K562 (cell line): ENCODE measurements around the gene TRANK1. TPM values are rescaled to one million over a fixed set of nuclear protein-coding genes. Genes with fewer than 3 reads are reported as not detected.

Source experiments
- AFF4 ChIP-seq: sonication (generic); formaldehyde crosslinking; IDR thresholded peaks from 2 replicates; pipeline ENCODE4 v1.8.0; 2023; ENCODE audit warnings: mild to moderate bottlenecking, missing genetic modification reagents
- CBFB ChIP-seq: sonication (generic); formaldehyde crosslinking; IDR thresholded peaks from 2 replicates; pipeline ENCODE4 v1.4.0; 2020; ENCODE audit warnings: mild to moderate bottlenecking, missing genetic modification reagents
- FOXK2 ChIP-seq, 2 experiments: fragments of 450-650 bp; IDR thresholded peaks in 1 of 2; conservative IDR thresholded peaks in 1 of 2; 2 replicates each; pipeline ENCODE4 v1.6.1; 2016; ENCODE audit warnings: low read depth in 2 of 2, mild to moderate bottlenecking in 1 of 2
- GABPB1 ChIP-seq: sonication (generic); formaldehyde crosslinking; IDR thresholded peaks from 2 replicates; pipeline ENCODE4 v1.8.0; 2022; ENCODE audit warnings: mild to moderate bottlenecking, missing genetic modification reagents
- HLTF ChIP-seq: fragments of 450-650 bp; IDR thresholded peaks from 2 replicates; pipeline ENCODE4 v1.6.1; 2016
- HNRNPL ChIP-seq: fragments of 200-400 bp; formaldehyde crosslinking; IDR thresholded peaks from 2 replicates; pipeline ENCODE4 v1.6.1; 2017; ENCODE audit warnings: low read depth, mild to moderate bottlenecking, low read length
- POLR2G ChIP-seq: fragments of 200-400 bp; formaldehyde crosslinking; IDR thresholded peaks from 2 replicates; pipeline ENCODE4 v1.6.1; 2017; ENCODE audit warnings: low read depth, mild to moderate bottlenecking, antibody characterized with exemption, low read length, moderate library complexity
- SP2 ChIP-seq: IDR thresholded peaks from 2 replicates; pipeline ENCODE4 v1.6.1; 2011; ENCODE audit warnings: mild to moderate bottlenecking, low read depth, low read length, moderate library complexity; ENCODE audit not compliant: poor library complexity, severe bottlenecking; ENCODE audit errors: extremely low read depth
- TSC22D4 ChIP-seq: fragments of 450-650 bp; IDR thresholded peaks from 2 replicates; pipeline ENCODE4 v1.6.1; 2016; ENCODE audit warnings: missing genetic modification characterization, missing biosample characterization, control low read depth
- ZBTB1 ChIP-seq: sonication (generic); formaldehyde crosslinking; IDR thresholded peaks from 2 replicates; pipeline ENCODE4 v1.8.1; 2023; ENCODE audit warnings: missing genetic modification reagents, low read depth, mild to moderate bottlenecking, borderline replicate concordance
- ZKSCAN8 ChIP-seq: fragments of 200-800 bp; sonication (Bioruptor generic); IDR thresholded peaks from 2 replicates; pipeline ENCODE4 v1.6.1; 2016; ENCODE audit warnings: missing genetic modification characterization, missing compliant biosample characterization
- ZNF24 ChIP-seq: fragments of 450-650 bp; IDR thresholded peaks from 2 replicates; pipeline ENCODE4 v1.6.1; 2016
- ZNF764 ChIP-seq: fragments of 250-450 bp; sonication (Bioruptor Pico); IDR thresholded peaks from 2 replicates; pipeline ENCODE4 v1.4.0; 2020; ENCODE audit warnings: low read depth, mild to moderate bottlenecking, moderate library complexity
- ZNF79 ChIP-seq: fragments of 250-450 bp; sonication (Bioruptor Pico); IDR thresholded peaks from 2 replicates; pipeline ENCODE4 v1.4.0; 2020; ENCODE audit warnings: low read depth, mild to moderate bottlenecking, moderate library complexity
- polyA plus RNA-seq, 8 experiments: library from polyadenylated mRNA; depleted of rRNA in 4 of 8; stranded (reverse) in 5 of 8; unstranded in 3 of 8; fragments of >200 nt; fragmentation: Nextera tagmentation in 2 of 8; fragmentation: Illumina TruSeq in 1 of 8; extraction: Ambion mirVana in 2 of 8; extraction: Trizol in 1 of 8; gene quantifications; 2 replicates each; pipeline versions ENCODE4 v1.2.1 to v1.2.3, GENCODE V29; 2011 to 2014; ENCODE audit warnings: inconsistent platforms in 1 of 8, missing spikeins in 1 of 8
- total RNA-seq, 7 experiments: library from RNA; depleted of rRNA in 6 of 7; stranded (reverse); fragments of >200 nt in 6 of 7; fragmentation: Illumina TruSeq in 2 of 7; extraction: Trizol in 2 of 7; gene quantifications; 2 replicates each; pipeline versions ENCODE4 v1.2.1 to v1.2.3, GENCODE V29; 2011 to 2021; ENCODE audit warnings: low replicate concordance in 1 of 7
- TF ChIP-seq, protein P1 (sequence below): fragments of 250-450 bp; sonication (Bioruptor Pico); IDR thresholded peaks from 2 replicates; pipeline ENCODE4 v1.4.0; 2020
- TF ChIP-seq, protein P2 (sequence below): fragments of 450-650 bp; IDR thresholded peaks from 2 replicates; pipeline ENCODE4 v1.6.1; 2017; ENCODE audit warnings: mild to moderate bottlenecking, moderate library complexity

Gene TRANK1
- total and polyA plus RNA-seq, 9 of the 15 experiments (the other 6 are each of a cell fraction or from before 2014, with no cell fraction given), result 0.41 to 5.3 (median 2.1) TPM

DNA sequence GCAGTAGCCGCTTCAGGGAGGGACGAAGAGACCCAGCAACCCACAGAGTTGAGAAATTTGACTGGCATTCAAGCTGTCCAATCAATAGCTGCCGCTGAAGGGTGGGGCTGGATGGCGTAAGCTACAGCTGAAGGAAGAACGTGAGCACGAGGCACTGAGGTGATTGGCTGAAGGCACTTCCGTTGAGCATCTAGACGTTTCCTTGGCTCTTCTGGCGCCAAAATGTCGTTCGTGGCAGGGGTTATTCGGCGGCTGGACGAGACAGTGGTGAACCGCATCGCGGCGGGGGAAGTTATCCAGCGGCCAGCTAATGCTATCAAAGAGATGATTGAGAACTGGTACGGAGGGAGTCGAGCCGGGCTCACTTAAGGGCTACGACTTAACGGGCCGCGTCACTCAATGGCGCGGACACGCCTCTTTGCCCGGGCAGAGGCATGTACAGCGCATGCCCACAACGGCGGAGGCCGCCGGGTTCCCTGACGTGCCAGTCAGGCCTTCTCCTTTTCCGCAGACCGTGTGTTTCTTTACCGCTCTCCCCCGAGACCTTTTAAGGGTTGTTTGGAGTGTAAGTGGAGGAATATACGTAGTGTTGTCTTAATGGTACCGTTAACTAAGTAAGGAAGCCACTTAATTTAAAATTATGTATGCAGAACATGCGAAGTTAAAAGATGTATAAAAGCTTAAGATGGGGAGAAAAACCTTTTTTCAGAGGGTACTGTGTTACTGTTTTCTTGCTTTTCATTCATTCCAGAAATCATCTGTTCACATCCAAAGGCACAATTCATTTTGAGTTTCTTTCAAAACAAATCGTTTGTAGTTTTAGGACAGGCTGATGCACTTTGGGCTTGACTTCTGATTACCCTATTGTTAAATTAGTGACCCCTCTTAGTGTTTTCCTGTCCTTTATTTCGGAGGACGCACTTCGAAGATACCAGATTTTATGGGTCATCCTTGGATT, 48.8 kb upstream of the TRANK1 start, which contains the start of gene MLH1 (continued):
- TF ChIP-seq ZBTB1 (CRISPR knock-in tag) (peak; percentile 39; the same call in 1 of the 2 replicates), FOXK2 (conservative IDR thresholded peaks at IDR 0.05 in 1 of 2, IDR thresholded peaks at IDR 0.05 in 1 of 2; ENCODE audit: low read depth in 2 of 2) (peak; percentile 50 to 88; a peak in 3 of 4 replicates), HNRNPL (0 out of 2 replicates have a peak, but pooled peaks have one; percentile 24), ZNF79 (CRISPR knock-in tag) (no peak), AFF4 (no peak), SP2 (peak; percentile 89), TSC22D4 (tag) (no peak), ZNF24 (no peak; the same call in 1 of the 2 replicates), ZNF764 (CRISPR knock-in tag) (0 out of 2 replicates have a peak, but pooled peaks have one; percentile 2), HLTF (no peak), ZKSCAN8 (no peak), CBFB (peak; percentile 66; the same call in 1 of the 2 replicates), POLR2G (peak; percentile 69), GABPB1 (CRISPR knock-in tag) (peak; percentile 94)
- TF ChIP-seq, protein P1, sequence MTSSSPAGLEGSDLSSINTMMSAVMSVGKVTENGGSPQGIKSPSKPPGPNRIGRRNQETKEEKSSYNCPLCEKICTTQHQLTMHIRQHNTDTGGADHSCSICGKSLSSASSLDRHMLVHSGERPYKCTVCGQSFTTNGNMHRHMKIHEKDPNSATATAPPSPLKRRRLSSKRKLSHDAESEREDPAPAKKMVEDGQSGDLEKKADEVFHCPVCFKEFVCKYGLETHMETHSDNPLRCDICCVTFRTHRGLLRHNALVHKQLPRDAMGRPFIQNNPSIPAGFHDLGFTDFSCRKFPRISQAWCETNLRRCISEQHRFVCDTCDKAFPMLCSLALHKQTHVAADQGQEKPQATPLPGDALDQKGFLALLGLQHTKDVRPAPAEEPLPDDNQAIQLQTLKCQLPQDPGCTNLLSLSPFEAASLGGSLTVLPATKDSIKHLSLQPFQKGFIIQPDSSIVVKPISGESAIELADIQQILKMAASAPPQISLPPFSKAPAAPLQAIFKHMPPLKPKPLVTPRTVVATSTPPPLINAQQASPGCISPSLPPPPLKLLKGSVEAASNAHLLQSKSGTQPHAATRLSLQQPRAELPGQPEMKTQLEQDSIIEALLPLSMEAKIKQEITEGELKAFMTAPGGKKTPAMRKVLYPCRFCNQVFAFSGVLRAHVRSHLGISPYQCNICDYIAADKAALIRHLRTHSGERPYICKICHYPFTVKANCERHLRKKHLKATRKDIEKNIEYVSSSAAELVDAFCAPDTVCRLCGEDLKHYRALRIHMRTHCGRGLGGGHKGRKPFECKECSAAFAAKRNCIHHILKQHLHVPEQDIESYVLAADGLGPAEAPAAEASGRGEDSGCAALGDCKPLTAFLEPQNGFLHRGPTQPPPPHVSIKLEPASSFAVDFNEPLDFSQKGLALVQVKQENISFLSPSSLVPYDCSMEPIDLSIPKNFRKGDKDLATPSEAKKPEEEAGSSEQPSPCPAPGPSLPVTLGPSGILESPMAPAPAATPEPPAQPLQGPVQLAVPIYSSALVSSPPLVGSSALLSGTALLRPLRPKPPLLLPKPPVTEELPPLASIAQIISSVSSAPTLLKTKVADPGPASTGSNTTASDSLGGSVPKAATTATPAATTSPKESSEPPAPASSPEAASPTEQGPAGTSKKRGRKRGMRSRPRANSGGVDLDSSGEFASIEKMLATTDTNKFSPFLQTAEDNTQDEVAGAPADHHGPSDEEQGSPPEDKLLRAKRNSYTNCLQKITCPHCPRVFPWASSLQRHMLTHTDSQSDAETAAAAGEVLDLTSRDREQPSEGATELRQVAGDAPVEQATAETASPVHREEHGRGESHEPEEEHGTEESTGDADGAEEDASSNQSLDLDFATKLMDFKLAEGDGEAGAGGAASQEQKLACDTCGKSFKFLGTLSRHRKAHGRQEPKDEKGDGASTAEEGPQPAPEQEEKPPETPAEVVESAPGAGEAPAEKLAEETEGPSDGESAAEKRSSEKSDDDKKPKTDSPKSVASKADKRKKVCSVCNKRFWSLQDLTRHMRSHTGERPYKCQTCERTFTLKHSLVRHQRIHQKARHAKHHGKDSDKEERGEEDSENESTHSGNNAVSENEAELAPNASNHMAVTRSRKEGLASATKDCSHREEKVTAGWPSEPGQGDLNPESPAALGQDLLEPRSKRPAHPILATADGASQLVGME, result peak; percentile 90; the same call in 1 of the 2 replicates
- TF ChIP-seq, protein P2, sequence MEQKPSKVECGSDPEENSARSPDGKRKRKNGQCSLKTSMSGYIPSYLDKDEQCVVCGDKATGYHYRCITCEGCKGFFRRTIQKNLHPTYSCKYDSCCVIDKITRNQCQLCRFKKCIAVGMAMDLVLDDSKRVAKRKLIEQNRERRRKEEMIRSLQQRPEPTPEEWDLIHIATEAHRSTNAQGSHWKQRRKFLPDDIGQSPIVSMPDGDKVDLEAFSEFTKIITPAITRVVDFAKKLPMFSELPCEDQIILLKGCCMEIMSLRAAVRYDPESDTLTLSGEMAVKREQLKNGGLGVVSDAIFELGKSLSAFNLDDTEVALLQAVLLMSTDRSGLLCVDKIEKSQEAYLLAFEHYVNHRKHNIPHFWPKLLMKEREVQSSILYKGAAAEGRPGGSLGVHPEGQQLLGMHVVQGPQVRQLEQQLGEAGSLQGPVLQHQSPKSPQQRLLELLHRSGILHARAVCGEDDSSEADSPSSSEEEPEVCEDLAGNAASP, result no peak
